Vagina (tissue), 2 donors: ENCODE results near the gene CADM1. TPM values are rescaled to one million over a fixed set of nuclear protein-coding genes. Genes with fewer than 3 reads are reported as not detected.

Experiments used
- DNase-seq, 2 donors: peaks; one replicate each; pipeline ENCODE4 v3.0.0-alpha.2; 2017; ENCODE audit errors: extremely low spot score in 2 of 2
- H3K27ac ChIP-seq: fragments of 200-600 bp; sonication (generic); one replicate; pipeline ENCODE4 v1.5.1; 2019
- H3K27me3 ChIP-seq: fragments of 200-600 bp; sonication (generic); one replicate; pipeline ENCODE4 v1.5.1; 2019
- H3K36me3 ChIP-seq, 2 donors: fragments of 200-600 bp; sonication (generic); one replicate each; pipeline ENCODE4 v1.5.1; 2017 to 2019
- H3K4me1 ChIP-seq: fragments of 200-600 bp; sonication (generic); one replicate; pipeline ENCODE4 v1.5.1; 2019
- H3K4me3 ChIP-seq, 2 donors: fragments of 200-600 bp; sonication (generic); 1 replicate in 1 of 2; 2 replicates in 1 of 2; pipeline ENCODE4 v1.5.1; 2016 to 2019
- H3K9me3 ChIP-seq: fragments of 200-600 bp; sonication (generic); one replicate; pipeline ENCODE4 v1.5.1; 2019
- POLR2A ChIP-seq, 2 donors: fragments of 450-650 bp; IDR thresholded peaks; one replicate each; pipeline ENCODE4 v1.6.1; 2017; ENCODE audit warnings: antibody characterized with exemption in 2 of 2, mild to moderate bottlenecking in 2 of 2, moderate library complexity in 2 of 2
- POLR2AphosphoS5 ChIP-seq, 2 donors: sonication (generic); formaldehyde crosslinking; IDR thresholded peaks; one replicate each; pipeline ENCODE4 v1.9.0; 2017; ENCODE audit warnings: antibody characterized with exemption in 2 of 2, mild to moderate bottlenecking in 2 of 2, low read depth in 1 of 2; ENCODE audit not compliant: insufficient read depth in 1 of 2
- intact Hi-C: fragments of 100-400 bp; cut with DNase I; formaldehyde crosslinking; loops from one replicate; pipeline ENCODE4 v1.15.1; 2023
- total RNA-seq: library from RNA; depleted of rRNA; stranded (reverse); fragments of >200 nt; gene quantifications from one replicate; pipeline ENCODE4 v1.2.3, GENCODE V29; 2016
- TF ChIP-seq, protein P1 (sequence below), 3 experiments: fragments of 450-650 bp in 2 of 3; fragments of 200-600 bp in 1 of 3; sonication (generic) in 1 of 3; IDR thresholded peaks; one replicate each; pipeline ENCODE4 v1.5.1; 2017 to 2019; ENCODE audit warnings: antibody characterized with exemption in 3 of 3, mild to moderate bottlenecking in 2 of 3, moderate library complexity in 2 of 3

Gene CADM1
- total RNA-seq, 1 donor from 2014 or later: 37.1 TPM

DNA sequence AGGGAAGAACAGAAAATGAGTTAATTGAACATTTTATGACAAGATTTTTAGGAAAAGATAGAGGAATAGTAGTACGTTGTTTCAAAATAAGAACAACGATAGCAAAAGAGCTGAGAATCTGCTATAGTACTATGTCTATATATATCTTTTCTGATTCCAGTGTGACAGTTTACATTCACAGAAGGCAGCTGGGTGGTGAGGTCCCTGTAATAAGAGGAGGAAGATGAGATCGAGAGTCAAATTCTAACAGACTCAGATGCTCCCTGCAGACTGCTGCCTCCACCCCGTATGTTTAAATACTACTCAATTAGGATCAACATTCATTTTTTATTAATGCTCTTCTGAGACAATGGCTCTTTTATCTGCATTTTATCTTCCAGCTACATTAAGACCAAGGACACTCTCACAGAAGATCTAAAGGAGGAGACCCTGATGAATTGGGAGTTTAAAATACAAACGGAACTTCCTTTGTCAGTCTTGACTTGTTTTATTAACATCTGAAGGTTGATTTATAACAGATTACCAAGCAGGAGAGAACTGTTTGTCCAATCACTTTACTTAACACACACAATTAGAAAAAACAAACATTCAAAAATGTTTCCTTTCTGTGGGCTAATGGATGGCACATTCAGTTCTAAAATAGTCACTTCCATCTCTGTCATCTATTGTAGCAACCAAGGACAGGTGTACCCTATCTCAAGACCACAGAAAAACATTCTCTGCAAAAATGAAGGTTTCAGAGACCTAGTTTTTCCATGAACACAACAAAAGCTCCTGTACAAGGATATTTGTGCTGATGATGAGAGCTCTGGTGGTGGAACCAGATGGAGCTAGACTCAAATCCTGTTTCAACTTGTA, 240.2 kb downstream of the CADM1 start:
- no peak for DNase-seq
- no peak for TF ChIP-seq POLR2A (IDR thresholded peaks at IDR 0.05)
- TF ChIP-seq POLR2AphosphoS5 (IDR thresholded peaks at IDR 0.05; ENCODE audit: insufficient read depth in 1 of 2, low read depth in 1 of 2): no peak
- TF ChIP-seq, protein P1, sequence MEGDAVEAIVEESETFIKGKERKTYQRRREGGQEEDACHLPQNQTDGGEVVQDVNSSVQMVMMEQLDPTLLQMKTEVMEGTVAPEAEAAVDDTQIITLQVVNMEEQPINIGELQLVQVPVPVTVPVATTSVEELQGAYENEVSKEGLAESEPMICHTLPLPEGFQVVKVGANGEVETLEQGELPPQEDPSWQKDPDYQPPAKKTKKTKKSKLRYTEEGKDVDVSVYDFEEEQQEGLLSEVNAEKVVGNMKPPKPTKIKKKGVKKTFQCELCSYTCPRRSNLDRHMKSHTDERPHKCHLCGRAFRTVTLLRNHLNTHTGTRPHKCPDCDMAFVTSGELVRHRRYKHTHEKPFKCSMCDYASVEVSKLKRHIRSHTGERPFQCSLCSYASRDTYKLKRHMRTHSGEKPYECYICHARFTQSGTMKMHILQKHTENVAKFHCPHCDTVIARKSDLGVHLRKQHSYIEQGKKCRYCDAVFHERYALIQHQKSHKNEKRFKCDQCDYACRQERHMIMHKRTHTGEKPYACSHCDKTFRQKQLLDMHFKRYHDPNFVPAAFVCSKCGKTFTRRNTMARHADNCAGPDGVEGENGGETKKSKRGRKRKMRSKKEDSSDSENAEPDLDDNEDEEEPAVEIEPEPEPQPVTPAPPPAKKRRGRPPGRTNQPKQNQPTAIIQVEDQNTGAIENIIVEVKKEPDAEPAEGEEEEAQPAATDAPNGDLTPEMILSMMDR (IDR thresholded peaks at IDR 0.05): no peak
- H3K4me3 ChIP-seq: no peak overlapping the region
- intact Hi-C loops: no loop called here
- H3K27me3 ChIP-seq: no peaks in the 10 kb centered on the region
- no peaks in the 10 kb centered on the region for H3K36me3 ChIP-seq
- no peaks in the 10 kb centered on the region for H3K9me3 ChIP-seq
- H3K27ac ChIP-seq: no peak overlapping the region
- no peaks in the 10 kb centered on the region for H3K4me1 ChIP-seq

DNA sequence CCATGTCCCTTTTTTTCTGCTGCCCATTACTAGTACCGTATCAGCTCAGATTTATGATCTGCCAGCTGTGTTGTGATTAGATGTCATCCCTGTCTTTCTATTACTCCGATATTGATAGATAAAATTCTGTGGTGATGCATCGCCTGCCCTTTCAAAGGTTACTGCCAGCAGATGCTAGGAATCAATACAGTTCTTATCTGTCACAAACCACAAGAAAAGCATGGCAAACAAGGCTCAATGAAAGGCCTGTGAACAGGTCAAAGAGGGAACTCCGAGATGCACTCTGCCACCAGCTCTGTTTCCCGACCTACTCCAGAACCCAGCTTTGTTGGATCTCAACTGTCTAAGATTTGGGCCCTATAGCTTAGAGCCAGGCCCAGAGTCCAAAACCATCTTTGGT, 246.0 kb downstream of the CADM1 start:
- no peak overlapping the region for H3K27ac ChIP-seq
- H3K36me3 ChIP-seq: no peaks in the 10 kb centered on the region
- H3K9me3 ChIP-seq: no peaks in the 10 kb centered on the region
- no peaks in the 10 kb centered on the region for H3K4me1 ChIP-seq
- DNase-seq: no peak
- intact Hi-C loops: no loop called here
- H3K27me3 ChIP-seq: no peaks in the 10 kb centered on the region
- TF ChIP-seq, protein P1 (IDR thresholded peaks at IDR 0.05): no peak
- TF ChIP-seq POLR2A (IDR thresholded peaks at IDR 0.05): no peak
- TF ChIP-seq POLR2AphosphoS5 (IDR thresholded peaks at IDR 0.05; ENCODE audit: insufficient read depth in 1 of 2, low read depth in 1 of 2): no peak
- H3K4me3 ChIP-seq: no peak overlapping the region

DNA sequence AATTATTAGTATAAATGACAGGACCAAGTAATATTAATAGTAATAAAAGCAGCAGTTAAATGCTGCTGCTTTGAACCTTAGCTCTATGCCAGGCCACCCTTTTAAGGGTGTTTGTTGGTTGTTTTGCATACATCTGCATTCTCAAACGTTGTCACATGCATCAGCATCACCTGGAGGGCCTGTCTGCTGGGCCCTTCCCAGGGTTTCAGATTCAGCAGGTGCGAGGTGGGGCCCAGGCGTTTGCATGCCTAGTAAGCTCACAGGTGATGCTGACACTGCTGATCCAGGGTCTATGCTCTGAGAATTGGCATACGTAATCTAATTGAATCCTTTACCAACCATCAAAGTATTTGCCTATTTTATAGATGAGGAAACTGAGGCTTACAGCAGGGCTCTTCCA, 246.5 kb downstream of the CADM1 start:
- Histone ChIP-seq H3K27me3 (no peaks in the 10 kb centered on the region), H3K4me1 (no peaks in the 10 kb centered on the region), H3K36me3 (no peaks in the 10 kb centered on the region), H3K4me3 (no peak overlapping the region), H3K27ac (no peak overlapping the region), H3K9me3 (no peaks in the 10 kb centered on the region)
- TF ChIP-seq, protein P1 (IDR thresholded peaks at IDR 0.05): no peak
- TF ChIP-seq POLR2AphosphoS5 (IDR thresholded peaks at IDR 0.05; ENCODE audit: insufficient read depth in 1 of 2, low read depth in 1 of 2) (no peak), POLR2A (IDR thresholded peaks at IDR 0.05) (no peak)
- no peak for DNase-seq
- intact Hi-C loops: no loop called here

GRCh38 chr11:115257270-115257669, 246.9 kb downstream of the CADM1 start:
- Histone ChIP-seq H3K36me3 (no peaks in the 10 kb centered on the region), H3K27ac (no peak overlapping the region), H3K27me3 (no peaks in the 10 kb centered on the region), H3K9me3 (no peaks in the 10 kb centered on the region), H3K4me1 (no peaks in the 10 kb centered on the region), H3K4me3 (no peak overlapping the region)
- intact Hi-C loops: no loop called here
- TF ChIP-seq POLR2A (IDR thresholded peaks at IDR 0.05): no peak
- TF ChIP-seq POLR2AphosphoS5 (IDR thresholded peaks at IDR 0.05; ENCODE audit: insufficient read depth in 1 of 2, low read depth in 1 of 2): no peak
- TF ChIP-seq, protein P1 (IDR thresholded peaks at IDR 0.05): no peak
- DNase-seq: no peak
